GM13977 (cell line): ENCODE results near the gene ACTR3.
"Not testable (repeated sequence)": the region's sequence is repeated elsewhere in the genome, so short reads cannot be mapped to it uniquely, and the experiment has no call there.

Source experiments
- DNase-seq: peaks from one replicate; pipeline ENCODE4 v3.0.0; 2012; ENCODE audit warnings: low spot score
- CTCF ChIP-seq: IDR thresholded peaks from 2 replicates; pipeline ENCODE4 v1.5.1; 2012; ENCODE audit warnings: mild to moderate bottlenecking, control low read depth; ENCODE audit not compliant: insufficient read depth; ENCODE audit errors: extremely low read depth, missing control alignments
- in situ Hi-C: fragments of 300-500 bp; cut with MboI; formaldehyde crosslinking; loops from one replicate; pipeline ENCODE4 v1.12.0; 2022; ENCODE audit warnings: low sequenced_read_pairs, low pct_unique_long_range_greater_than_20kb, mixed read lengths, inconsistent platforms; ENCODE audit not compliant: unreplicated experiment

Gene ACTR3

GRCh38 chr2:113889471-113890252, at the start of gene ACTR3:
Gene ACTR3 (plus strand): TSS chr2:113890089. CDS start chr2:113890280, 191 bp downstream.
- DNase-seq = peak; percentile 91
- peak; percentile 11 for TF ChIP-seq CTCF
- in situ Hi-C loops = no loop called here

- DNase-seq = no peak
- in situ Hi-C loops = no loop called here
- TF ChIP-seq CTCF = no peak
These were observed 49.4 kb upstream of the ACTR3 start for GRCh38 chr2:113840518-113840917.

- DNase-seq = no peak
- in situ Hi-C loops = no loop called here
- no peak for TF ChIP-seq CTCF
These were observed 46.8 kb upstream of the ACTR3 start for GRCh38 chr2:113842919-113843736.

- in situ Hi-C loops, DNase-seq: not testable (repeated sequence)
These were observed 46.2 kb upstream of the ACTR3 start for GRCh38 chr2:113843737-113844050.

- in situ Hi-C loops = no loop called here
- DNase-seq = no peak
- TF ChIP-seq CTCF = no peak
These were observed 44.6 kb upstream of the ACTR3 start for GRCh38 chr2:113845261-113845660.

- in situ Hi-C loops, DNase-seq: not testable (repeated sequence)
These were observed 44.1 kb upstream of the ACTR3 start for GRCh38 chr2:113845796-113846195.

GRCh38 chr2:113846429-113846828, 43.5 kb upstream of the ACTR3 start:
- DNase-seq = no peak
- no peak for TF ChIP-seq CTCF
- in situ Hi-C loops = no loop called here
